AG09319 (cell line): ENCODE measurements around the gene HCAR2.
"Not testable (repeated sequence)": the region's sequence is repeated elsewhere in the genome, so short reads cannot be mapped to it uniquely, and the experiment has no call there.

Experiments used
- DNase-seq: peaks from one replicate; pipeline ENCODE4 v3.0.0-alpha.2; 2010; ENCODE audit warnings: low read depth; ENCODE audit errors: extremely low read depth
- TF ChIP-seq, protein P1 (sequence below): IDR thresholded peaks from 2 replicates; pipeline ENCODE4 v1.5.1; 2011; ENCODE audit warnings: low read depth, mild to moderate bottlenecking, inconsistent platforms, low read length, moderate library complexity

Gene HCAR2

DNA sequence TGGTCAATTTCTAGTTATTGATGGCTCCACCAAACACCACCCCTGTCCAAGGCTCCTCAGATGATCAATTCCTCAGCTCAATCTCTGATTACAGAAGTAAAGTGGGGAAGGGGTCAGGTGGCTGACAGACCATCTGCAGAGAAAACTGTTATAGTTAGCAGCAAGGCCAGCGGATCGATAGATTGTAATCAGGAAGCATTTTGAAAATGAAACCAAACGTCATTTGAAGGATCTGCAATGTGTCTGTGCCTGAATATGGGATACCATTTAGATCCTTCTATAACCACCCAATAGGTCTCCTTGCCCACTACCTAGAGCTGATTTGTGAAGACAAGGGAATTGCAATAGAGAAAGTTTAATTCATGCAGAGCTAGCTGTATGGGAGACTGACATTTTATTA lies 11.6 kb downstream of the HCAR2 start:
- TF ChIP-seq, protein P1, sequence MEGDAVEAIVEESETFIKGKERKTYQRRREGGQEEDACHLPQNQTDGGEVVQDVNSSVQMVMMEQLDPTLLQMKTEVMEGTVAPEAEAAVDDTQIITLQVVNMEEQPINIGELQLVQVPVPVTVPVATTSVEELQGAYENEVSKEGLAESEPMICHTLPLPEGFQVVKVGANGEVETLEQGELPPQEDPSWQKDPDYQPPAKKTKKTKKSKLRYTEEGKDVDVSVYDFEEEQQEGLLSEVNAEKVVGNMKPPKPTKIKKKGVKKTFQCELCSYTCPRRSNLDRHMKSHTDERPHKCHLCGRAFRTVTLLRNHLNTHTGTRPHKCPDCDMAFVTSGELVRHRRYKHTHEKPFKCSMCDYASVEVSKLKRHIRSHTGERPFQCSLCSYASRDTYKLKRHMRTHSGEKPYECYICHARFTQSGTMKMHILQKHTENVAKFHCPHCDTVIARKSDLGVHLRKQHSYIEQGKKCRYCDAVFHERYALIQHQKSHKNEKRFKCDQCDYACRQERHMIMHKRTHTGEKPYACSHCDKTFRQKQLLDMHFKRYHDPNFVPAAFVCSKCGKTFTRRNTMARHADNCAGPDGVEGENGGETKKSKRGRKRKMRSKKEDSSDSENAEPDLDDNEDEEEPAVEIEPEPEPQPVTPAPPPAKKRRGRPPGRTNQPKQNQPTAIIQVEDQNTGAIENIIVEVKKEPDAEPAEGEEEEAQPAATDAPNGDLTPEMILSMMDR, result no peak
- DNase-seq, result no peak

DNA sequence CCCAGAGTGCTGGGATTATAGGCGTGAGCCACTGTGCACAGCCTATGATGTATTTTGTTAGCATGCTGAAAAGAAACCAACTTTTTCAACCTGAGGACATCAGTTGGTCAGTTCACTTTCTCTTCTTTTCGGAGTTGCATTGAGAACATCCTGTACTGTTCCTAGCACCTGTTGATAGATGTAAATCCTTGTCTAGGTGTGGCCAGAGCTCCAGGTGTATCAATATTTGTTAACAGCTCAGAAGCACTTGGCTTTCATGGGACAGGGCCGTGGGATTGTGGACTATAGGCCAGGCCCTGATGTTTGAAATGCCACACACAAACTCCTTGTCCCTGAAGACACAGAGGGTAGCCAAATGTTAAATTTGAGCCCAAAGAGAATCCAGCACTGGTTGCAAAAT lies 14.9 kb downstream of the HCAR2 start:
- TF ChIP-seq, protein P1, result no peak
- no peak for DNase-seq

DNA sequence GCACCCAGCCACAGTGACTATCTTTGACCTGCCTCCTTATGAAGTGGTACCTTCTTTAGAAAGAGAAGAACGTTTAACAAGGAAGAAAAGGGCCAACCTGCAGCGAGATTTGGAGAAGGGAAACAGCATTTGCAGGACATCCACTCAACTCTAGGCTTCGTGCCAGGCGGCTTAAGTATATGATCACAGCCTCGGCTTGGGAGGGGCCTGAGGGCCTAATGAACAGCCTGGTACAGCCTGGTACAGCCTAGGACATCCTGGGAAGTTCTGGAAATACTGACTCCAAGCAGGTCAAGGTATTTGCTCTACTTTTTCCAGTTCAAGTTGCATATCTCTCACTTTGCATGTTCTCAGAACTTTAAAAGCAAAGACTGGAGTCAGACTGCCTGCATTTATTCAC lies 16.1 kb downstream of the HCAR2 start:
- DNase-seq, result no peak
- TF ChIP-seq, protein P1, result no peak

DNA sequence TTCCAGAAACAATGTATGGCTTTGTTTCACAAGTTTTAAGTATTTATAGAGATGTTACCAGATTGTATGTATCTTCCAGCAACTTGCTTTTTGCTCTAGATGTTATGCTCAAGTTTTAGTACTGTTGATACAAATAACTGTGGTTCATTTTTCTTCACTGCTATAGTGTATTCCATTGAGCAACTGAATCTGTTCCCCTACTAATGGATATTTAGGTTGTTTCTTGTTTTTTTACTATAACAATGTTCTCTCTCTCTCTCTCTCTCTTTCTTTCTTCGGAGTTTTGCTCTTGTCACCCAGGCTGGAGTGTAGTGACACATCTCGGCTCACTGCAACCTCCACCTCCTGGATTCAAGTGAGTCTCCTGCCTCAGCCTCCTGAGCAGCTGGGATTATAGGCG lies 16.6 kb downstream of the HCAR2 start:
- TF ChIP-seq, protein P1, result no peak
- no peak for DNase-seq

DNA sequence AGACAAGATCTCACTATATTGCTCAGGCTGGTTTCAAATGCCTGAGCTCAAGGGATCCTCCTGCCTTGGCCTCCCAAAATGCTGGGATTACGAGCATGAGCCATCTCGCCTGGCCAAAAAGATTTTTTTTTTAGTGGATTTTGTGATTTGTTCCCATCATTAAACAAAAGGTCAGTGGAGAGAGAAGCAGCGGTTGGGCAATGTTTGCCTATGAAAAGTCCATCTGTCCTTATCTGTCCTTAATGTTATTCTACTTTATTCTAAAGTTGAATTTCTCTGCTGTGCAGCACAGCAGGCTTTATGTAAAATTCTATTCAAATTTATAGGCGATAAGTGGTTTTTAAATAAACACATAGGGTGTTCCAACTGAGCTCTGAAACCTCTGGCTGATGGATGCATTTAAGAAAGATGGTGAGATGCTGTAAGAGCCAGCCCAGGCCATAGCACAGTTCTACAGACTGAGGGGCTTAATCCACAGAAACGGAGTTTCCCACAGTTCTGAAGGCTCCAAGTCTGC lies 18.8 kb downstream of the HCAR2 start:
- DNase-seq, result no peak
- TF ChIP-seq, protein P1, result no peak

DNA sequence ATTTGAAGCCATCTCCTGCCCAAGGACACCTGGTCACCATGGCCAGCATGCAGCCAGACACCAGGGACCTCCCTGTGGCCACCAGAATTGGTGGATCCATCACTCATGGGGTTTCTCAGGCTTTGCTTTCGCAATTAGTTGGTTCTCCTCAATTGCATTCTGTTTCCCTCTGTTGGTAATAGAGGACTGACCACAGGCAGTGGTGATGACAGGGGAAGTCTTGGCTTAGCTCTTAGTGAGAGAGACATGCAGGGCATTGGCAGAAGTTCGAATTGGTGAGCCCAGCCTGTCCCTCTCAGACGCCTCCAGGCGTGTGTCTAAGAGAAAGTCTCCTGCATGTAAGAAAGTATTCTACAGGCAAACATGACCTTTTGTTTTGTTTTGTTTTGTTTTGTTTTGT lies 21.3 kb downstream of the HCAR2 start:
- TF ChIP-seq, protein P1, result no peak
- peak; percentile 38 for DNase-seq

DNA sequence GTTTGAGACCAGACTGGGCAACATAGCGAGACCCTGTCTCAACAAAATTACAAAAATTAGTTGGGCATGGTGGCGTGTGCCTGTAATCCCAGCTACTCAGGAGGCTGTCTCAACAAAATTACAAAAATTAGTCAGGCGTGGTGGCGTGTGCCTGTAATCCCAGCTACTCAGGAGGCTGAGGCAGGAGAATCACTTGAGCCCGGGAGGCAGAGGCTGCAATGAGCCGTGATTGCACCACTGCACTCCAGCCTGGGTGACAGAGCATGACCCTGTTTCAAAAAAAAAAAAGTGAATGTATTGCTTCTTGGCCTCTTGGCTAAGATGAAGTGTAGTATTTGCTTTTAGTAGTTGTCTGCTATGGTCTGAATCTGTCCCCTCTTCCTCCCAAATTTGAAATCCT lies 22.2 kb downstream of the HCAR2 start:
- DNase-seq, result not testable (repeated sequence)

DNA sequence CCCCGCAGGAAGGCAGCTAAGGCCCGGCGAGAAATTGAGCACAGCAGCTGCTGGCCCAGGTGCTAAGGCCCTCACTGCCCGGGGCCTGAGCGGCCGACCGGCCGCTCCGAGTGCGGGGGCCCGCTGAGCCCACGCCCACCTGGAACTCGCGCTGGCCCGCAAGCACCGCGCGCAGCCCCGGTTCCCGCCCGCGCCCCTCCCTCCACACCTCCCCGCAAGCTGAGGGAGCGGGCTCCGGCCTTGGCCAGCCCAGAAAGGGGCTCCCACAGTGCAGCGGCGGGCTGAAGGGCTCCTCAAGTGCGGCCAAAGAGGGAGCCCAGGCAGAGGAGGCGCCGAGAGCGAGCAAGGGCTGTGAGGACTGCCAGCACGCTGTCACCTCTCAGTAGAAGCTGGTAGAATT lies 26.4 kb downstream of the HCAR2 start:
- not testable (repeated sequence) for DNase-seq

DNA sequence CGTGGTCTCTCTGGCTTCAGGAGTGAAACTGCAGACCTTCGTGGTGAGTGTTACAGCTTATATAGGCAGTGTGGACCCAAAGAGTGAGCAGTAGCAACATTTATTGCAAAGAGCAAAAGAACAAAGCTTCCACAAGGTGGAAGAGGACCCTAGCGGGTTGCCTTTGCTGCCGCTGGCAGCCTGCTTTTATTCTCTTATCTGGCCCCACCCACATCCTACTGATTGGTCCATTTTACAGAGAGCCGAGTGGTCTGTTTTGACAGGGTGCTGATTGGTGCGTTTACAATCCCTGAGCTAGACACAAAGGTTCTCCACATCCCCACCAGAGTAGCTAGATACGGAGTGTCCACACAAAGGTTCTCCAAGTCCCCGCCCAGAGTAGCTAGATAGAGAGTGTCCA lies 27.1 kb downstream of the HCAR2 start:
- not testable (repeated sequence) for DNase-seq
